Adrenal gland (tissue), 12 donors: ENCODE results near the gene RNF31. TPM values are rescaled to one million over a fixed set of nuclear protein-coding genes. Genes with fewer than 3 reads are reported as not detected.

Source experiments
- DNase-seq, 7 donors: peaks; one replicate each; pipeline ENCODE4 v3.0.0-alpha.2; 2019 to 2020
- H3K27ac ChIP-seq, 5 donors: fragments of 200-600 bp; sonication (generic) in 4 of 5; 1 replicate in 3 of 5; 2 replicates in 2 of 5; pipeline versions ENCODE4 v1.5.1 to v1.8.0; 2016 to 2020; ENCODE audit warnings: mild to moderate bottlenecking in 1 of 5
- H3K27me3 ChIP-seq: fragments of 200-600 bp; 2 replicates; pipeline ENCODE4 v1.8.0; 2021
- H3K36me3 ChIP-seq, 2 donors: fragments of 200-600 bp; replicated peaks in 1 of 2; 1 replicate in 1 of 2; 2 replicates in 1 of 2; pipeline versions ENCODE4 v1.5.1 to v1.8.0; 2018 to 2022
- H3K4me1 ChIP-seq, 2 donors: fragments of 200-600 bp; replicated peaks in 1 of 2; 1 replicate in 1 of 2; 2 replicates in 1 of 2; pipeline versions ENCODE4 v1.5.1 to v1.8.0; 2018 to 2021
- H3K4me3 ChIP-seq, 4 donors: fragments of 200-600 bp; sonication (generic) in 3 of 4; one replicate each; pipeline ENCODE4 v1.5.1; 2016 to 2018
- H3K9me3 ChIP-seq, 3 donors: fragments of 200-600 bp; sonication (generic) in 1 of 3; replicated peaks in 1 of 3; 1 replicate in 2 of 3; 2 replicates in 1 of 3; pipeline versions ENCODE4 v1.5.1 to v1.8.0; 2016 to 2021
- POLR2A ChIP-seq, 2 donors: fragments of 450-650 bp; IDR thresholded peaks; one replicate each; pipeline ENCODE4 v1.6.1; 2017; ENCODE audit warnings: antibody characterized with exemption in 2 of 2, mild to moderate bottlenecking in 2 of 2, moderate library complexity in 1 of 2
- WGBS, 4 donors: extraction: QIAGEN DNeasy Blood & Tissue Kit in 2 of 4; methylation state at CpG; one replicate each; pipeline versions ENCODE4 v1.1.5 to v1.1.7; 2013 to 2017; 5-methylcytosine and 5-hydroxymethylcytosine counted together
- intact Hi-C, 2 donors: fragments of 100-400 bp; cut with DNase I; formaldehyde crosslinking; loops; one replicate each; pipeline versions ENCODE4 v1.14.1 to v1.15.0; 2022 to 2023
- polyA plus RNA-seq, 3 donors: library from polyadenylated mRNA; stranded (reverse); fragments of 200-250 nt in 2 of 3; fragments of 350-450 nt in 1 of 3; fragmentation: Illumina TruSeq in 1 of 3; extraction: RNeasy Lipid Tissue Mini Kit (QIAGEN cat#74804) in 1 of 3; gene quantifications; one replicate each; pipeline ENCODE4 v1.2.3, GENCODE V29; 2013 to 2014
- total RNA-seq, 9 donors: library from RNA; depleted of rRNA in 4 of 9; stranded (reverse); fragments of >200 nt in 4 of 9; fragments of 120-200 nt in 1 of 9; fragmentation: NEBNext Ultra II Directional in 1 of 9; extraction: Animal tissue kit (Norgen Biotek cat#: 25700) in 1 of 9; gene quantifications; one replicate each; pipeline versions ENCODE4 v1.1.0 to v1.2.4, GENCODE V29; 2013 to 2023
- TF ChIP-seq, protein P1 (sequence below), 6 experiments: fragments of 450-650 bp in 4 of 6; fragments of 200-600 bp in 2 of 6; sonication (generic) in 1 of 6; IDR thresholded peaks; 1 replicate in 5 of 6; 2 replicates in 1 of 6; pipeline versions ENCODE4 v1.5.1 to v1.8.0; 2016 to 2021; ENCODE audit warnings: antibody characterized with exemption in 6 of 6, mild to moderate bottlenecking in 2 of 6, moderate library complexity in 1 of 6
- donor health status: healthy with polysubstance abuse.
- donor health status: Bipolar disorder and iron deficiency.
- donor health status: DM: yes; HTN: yes; CAD: no.
- donor health status: DM: no; HTN: no; CAD: no.
- donor health status: DM: no; HTN: no; CAD: no.
- donor health status: DM: yes; HTN: yes; CAD: no.

The RNF31 gene
- total and polyA plus RNA-seq, 12 donors, result 32.8 to 351 (median 65.7) TPM

DNA sequence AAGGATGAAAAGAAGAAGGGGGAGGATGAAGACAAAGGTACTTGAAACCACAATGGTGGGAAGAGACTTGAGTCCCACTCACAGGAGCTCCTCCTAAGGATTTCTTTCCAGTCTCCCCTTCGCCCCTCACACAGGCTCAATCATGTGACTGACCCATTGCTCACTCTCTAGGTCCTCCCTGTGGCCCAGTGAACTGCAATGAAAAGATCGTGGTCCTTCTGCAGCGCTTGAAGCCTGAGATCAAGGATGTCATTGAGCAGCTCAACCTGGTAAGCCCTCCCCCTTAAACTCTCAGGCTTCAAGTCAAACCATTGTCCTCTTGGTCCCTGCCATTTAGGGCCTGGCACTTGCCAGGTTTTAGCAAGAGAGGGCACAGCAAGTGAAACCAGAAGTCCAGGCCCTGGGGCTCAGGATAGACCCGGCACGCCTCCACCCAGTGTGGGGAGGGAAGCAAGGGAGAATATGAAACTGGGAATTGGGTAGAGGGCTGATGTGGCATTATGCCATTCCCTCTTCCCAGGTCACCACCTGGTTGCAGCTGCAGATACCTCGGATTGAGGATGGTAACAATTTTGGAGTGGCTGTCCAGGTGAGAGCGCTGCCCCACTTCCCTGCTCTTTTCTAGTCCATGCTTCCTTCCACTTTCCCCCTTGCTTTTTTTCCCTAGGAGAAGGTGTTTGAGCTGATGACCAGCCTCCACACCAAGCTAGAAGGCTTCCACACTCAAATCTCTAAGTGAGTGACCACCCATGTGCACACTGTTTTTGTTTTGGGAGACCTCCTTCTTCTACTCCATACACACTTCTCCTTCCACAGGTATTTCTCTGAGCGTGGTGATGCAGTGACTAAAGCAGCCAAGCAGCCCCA, 9.5 kb upstream of the RNF31 start:
- Histone ChIP-seq H3K9me3 (no peaks in the 10 kb centered on the region), H3K36me3 (peaks cover 0 to 25% of the 10 kb centered on the region in 2 donors), H3K4me1 (peaks cover 30 to 56% of the 10 kb centered on the region in 2 donors), H3K27ac (peak overlapping the region in 2 of 5 donors; percentile 54 to 96), H3K4me3 (no peak overlapping the region), H3K27me3 (no peaks in the 10 kb centered on the region)
- 75 to 84% (median 80%) methylated on average over 6 to 8 of the region's 8 CpGs for whole genome bisulfite sequencing, 4 donors
- intact Hi-C loops, result no loop called here
- TF ChIP-seq, protein P1, sequence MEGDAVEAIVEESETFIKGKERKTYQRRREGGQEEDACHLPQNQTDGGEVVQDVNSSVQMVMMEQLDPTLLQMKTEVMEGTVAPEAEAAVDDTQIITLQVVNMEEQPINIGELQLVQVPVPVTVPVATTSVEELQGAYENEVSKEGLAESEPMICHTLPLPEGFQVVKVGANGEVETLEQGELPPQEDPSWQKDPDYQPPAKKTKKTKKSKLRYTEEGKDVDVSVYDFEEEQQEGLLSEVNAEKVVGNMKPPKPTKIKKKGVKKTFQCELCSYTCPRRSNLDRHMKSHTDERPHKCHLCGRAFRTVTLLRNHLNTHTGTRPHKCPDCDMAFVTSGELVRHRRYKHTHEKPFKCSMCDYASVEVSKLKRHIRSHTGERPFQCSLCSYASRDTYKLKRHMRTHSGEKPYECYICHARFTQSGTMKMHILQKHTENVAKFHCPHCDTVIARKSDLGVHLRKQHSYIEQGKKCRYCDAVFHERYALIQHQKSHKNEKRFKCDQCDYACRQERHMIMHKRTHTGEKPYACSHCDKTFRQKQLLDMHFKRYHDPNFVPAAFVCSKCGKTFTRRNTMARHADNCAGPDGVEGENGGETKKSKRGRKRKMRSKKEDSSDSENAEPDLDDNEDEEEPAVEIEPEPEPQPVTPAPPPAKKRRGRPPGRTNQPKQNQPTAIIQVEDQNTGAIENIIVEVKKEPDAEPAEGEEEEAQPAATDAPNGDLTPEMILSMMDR (IDR thresholded peaks at IDR 0.05), result no peak
- TF ChIP-seq POLR2A (IDR thresholded peaks at IDR 0.05), result no peak
- DNase-seq, result no peak

DNA sequence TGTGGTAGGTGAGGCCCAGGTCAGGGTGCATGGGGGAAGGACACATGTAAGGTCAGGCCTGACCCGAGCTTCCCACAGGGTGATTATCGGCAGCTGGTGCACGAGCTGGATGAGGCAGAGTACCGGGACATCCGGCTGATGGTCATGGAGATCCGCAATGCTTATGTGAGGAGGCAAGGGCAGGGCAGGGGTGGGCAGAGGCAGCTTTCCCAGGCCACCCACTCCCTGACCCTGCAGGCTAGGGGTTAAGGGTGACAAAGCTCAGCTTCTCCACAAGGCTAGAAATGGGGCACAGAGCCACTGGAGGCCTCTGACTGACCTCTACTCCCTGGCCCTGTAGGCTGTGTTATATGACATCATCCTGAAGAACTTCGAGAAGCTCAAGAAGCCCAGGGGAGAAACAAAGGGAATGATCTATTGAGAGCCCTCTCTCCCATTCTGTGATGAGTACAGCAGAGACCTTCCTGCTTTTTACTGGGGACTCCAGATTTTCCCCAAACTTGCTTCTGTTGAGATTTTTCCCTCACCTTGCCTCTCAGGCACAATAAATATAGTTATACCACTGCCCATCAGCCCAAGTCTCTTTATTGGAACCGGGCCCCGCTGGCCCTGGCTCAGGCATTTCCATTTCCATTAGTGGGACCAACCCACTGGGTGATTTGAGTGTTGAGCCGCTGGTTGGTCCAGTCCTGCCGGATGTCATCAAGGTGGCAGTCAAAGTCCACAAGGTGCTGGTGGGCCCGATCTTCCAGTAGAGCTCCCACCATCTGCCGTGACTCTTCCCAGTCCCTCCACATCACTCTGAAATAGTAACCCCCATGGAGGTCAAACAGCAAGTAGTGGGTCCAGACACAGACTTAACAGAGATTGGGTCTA, 8.7 kb upstream of the RNF31 start:
- Histone ChIP-seq H3K27me3 (no peaks in the 10 kb centered on the region), H3K36me3 (peaks cover 0 to 34% of the 10 kb centered on the region in 2 donors), H3K4me3 (no peak overlapping the region), H3K27ac (peak overlapping the region in 2 of 5 donors; percentile 54 to 96), H3K4me1 (peaks cover 30 to 56% of the 10 kb centered on the region in 2 donors), H3K9me3 (no peaks in the 10 kb centered on the region)
- DNase-seq, result no peak
- 56 to 73% (median 65%) methylated on average over 10 to 13 of the region's 13 CpGs for WGBS, 4 donors
- intact Hi-C loops, result no loop called here
- TF ChIP-seq, protein P1 (IDR thresholded peaks at IDR 0.05), result no peak
- TF ChIP-seq POLR2A (IDR thresholded peaks at IDR 0.05), result no peak

DNA sequence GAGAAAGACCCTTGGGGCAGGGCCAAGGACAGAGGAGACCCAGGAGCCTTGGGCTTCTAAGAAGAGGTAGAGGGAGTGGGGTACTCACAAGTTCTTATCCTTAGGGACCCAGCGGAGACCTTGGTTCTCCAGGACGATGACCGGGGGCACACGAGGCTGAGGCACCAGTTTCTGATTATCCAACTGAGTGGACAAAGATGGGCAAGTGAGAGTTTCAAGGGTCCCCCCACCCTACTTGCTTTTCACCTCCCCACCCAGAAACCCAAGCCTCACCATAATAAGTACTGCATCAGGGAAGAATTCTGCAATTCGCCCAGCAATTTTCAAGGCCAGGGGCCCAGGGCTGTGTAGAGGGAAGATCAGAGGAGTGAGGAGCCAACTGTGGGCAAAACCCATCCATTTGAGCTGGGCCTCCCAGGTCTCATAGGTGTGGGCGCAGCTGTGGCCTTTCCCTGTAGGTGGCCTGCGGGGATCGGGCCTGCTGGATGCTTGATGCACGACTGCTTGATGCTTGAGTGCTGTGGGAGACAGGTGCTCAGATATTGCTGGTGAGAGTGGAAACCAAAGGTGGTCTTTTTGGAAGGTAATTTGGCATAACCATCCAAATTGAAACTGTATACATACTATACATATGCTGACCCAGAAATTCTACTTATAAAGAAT, 7.9 kb upstream of the RNF31 start:
- Histone ChIP-seq H3K36me3 (peaks cover 0 to 42% of the 10 kb centered on the region in 2 donors), H3K27ac (peak overlapping the region in 2 of 5 donors; percentile 21 to 88), H3K27me3 (no peaks in the 10 kb centered on the region), H3K4me3 (peak overlapping the region in 1 of 4 donors; percentile 89), H3K4me1 (peaks cover 30 to 57% of the 10 kb centered on the region in 2 donors), H3K9me3 (no peaks in the 10 kb centered on the region)
- DNase-seq, result no peak
- intact Hi-C loops, result no loop called here
- TF ChIP-seq, protein P1 (IDR thresholded peaks at IDR 0.05), result peak in 1 of 6 experiments; percentile 8
- no peak for TF ChIP-seq POLR2A (IDR thresholded peaks at IDR 0.05)
- 66 to 75% (median 68%) methylated on average over 9 of the region's 9 CpGs for WGBS, 4 donors
